GM18520 (cell line): ENCODE results near the gene ESR1.

Experiments
- ATAC-seq: cut with Tn5 transposase; IDR thresholded peaks from one replicate; pipeline ENCODE4 v1.9.1; 2021; ENCODE audit not compliant: unreplicated experiment

ESR1 gene

GRCh38 chr6:152167641-152168603 is 360.4 kb downstream of the ESR1 start:
- ATAC-seq = no peak

- ATAC-seq = no peak
Measured at GRCh38 chr6:152170313-152170701, 362.8 kb downstream of the ESR1 start.

- peak; percentile 98 for ATAC-seq
Measured at GRCh38 chr6:152170702-152171667, 363.5 kb downstream of the ESR1 start.

- no peak for ATAC-seq
Measured at GRCh38 chr6:152173321-152173720, 365.8 kb downstream of the ESR1 start.

- ATAC-seq = no peak
Measured at GRCh38 chr6:152173957-152174356, 366.5 kb downstream of the ESR1 start.

- no peak for ATAC-seq
Measured at GRCh38 chr6:152176268-152176667, 368.8 kb downstream of the ESR1 start.
